Liver (tissue), 9 donors: Measurements from ENCODE around the gene CCNB1IP1. TPM values are rescaled to one million over a fixed set of nuclear protein-coding genes. Genes with fewer than 3 reads are reported as not detected.
"Not testable (repeated sequence)": the region's sequence is repeated elsewhere in the genome, so short reads cannot be mapped to it uniquely, and the experiment has no call there.

ENCODE experiments used
- DNase-seq: peaks from one replicate; pipeline ENCODE4 v3.0.0-alpha.2; 2017; ENCODE audit warnings: low spot score
- H3K27ac ChIP-seq, 2 donors: one replicate each; pipeline ENCODE4 v1.7.0; 2013; ENCODE audit warnings: inconsistent platforms in 2 of 2, low read length in 2 of 2, control low read depth in 1 of 2, low read depth in 1 of 2, mild to moderate bottlenecking in 1 of 2
- H3K27me3 ChIP-seq, 4 donors: one replicate each; pipeline versions ENCODE4 v1.6.1 to v1.7.0; 2013; ENCODE audit warnings: low read length in 3 of 4, inconsistent platforms in 1 of 4, mild to moderate bottlenecking in 1 of 4, moderate library complexity in 1 of 4; ENCODE audit not compliant: control insufficient read depth in 4 of 4, insufficient read depth in 4 of 4
- H3K36me3 ChIP-seq, 4 donors: one replicate each; pipeline versions ENCODE4 v1.6.1 to v1.7.0; 2013; ENCODE audit warnings: low read length in 3 of 4, mild to moderate bottlenecking in 3 of 4, low read depth in 1 of 4, moderate library complexity in 1 of 4; ENCODE audit not compliant: control insufficient read depth in 4 of 4, insufficient read depth in 3 of 4
- H3K4me1 ChIP-seq, 4 donors: one replicate each; pipeline versions ENCODE4 v1.6.1 to v1.7.0; 2013; ENCODE audit warnings: low read length in 3 of 4, mild to moderate bottlenecking in 3 of 4, moderate library complexity in 1 of 4; ENCODE audit not compliant: control insufficient read depth in 4 of 4, insufficient read depth in 4 of 4
- H3K4me3 ChIP-seq, 3 donors: one replicate each; pipeline versions ENCODE4 v1.6.1 to v1.7.0; 2013; ENCODE audit warnings: low read length in 3 of 3, control low read depth in 1 of 3, low read depth in 1 of 3, mild to moderate bottlenecking in 1 of 3
- H3K9ac ChIP-seq, 2 donors: one replicate each; pipeline ENCODE4 v1.7.0; 2013; ENCODE audit warnings: low read length in 2 of 2, mild to moderate bottlenecking in 2 of 2, moderate library complexity in 2 of 2, control low read depth in 1 of 2, low read depth in 1 of 2
- H3K9me3 ChIP-seq, 4 donors: one replicate each; pipeline versions ENCODE4 v1.6.1 to v1.7.0; 2013; ENCODE audit warnings: low read length in 3 of 4; ENCODE audit not compliant: control insufficient read depth in 4 of 4
- EGR1 ChIP-seq, 2 donors: IDR thresholded peaks; 2 replicates each; pipeline ENCODE4 v1.6.1; 2016 to 2018; ENCODE audit warnings: antibody characterized with exemption in 2 of 2, low read depth in 2 of 2
- FOXA1 ChIP-seq: IDR thresholded peaks from 2 replicates; pipeline ENCODE4 v1.6.1; 2016; ENCODE audit warnings: antibody characterized with exemption
- FOXA2 ChIP-seq: IDR thresholded peaks from 2 replicates; pipeline ENCODE4 v1.6.1; 2016; ENCODE audit warnings: antibody characterized with exemption
- GABPA ChIP-seq, 2 donors: IDR thresholded peaks in 1 of 2; conservative IDR thresholded peaks in 1 of 2; 2 replicates each; pipeline ENCODE4 v1.6.1; 2016; ENCODE audit warnings: antibody characterized with exemption in 2 of 2, mild to moderate bottlenecking in 1 of 2, moderate library complexity in 1 of 2
- HNF4A ChIP-seq, 2 donors: conservative IDR thresholded peaks; 2 replicates each; pipeline ENCODE4 v1.6.1; 2016; ENCODE audit warnings: antibody characterized with exemption in 2 of 2, mild to moderate bottlenecking in 2 of 2
- HNF4G ChIP-seq: IDR thresholded peaks from 2 replicates; pipeline ENCODE4 v1.6.1; 2016; ENCODE audit warnings: antibody characterized with exemption
- JUND ChIP-seq, 2 donors: IDR thresholded peaks; 2 replicates each; pipeline ENCODE4 v1.6.1; 2016; ENCODE audit warnings: antibody characterized with exemption in 2 of 2
- RAD21 ChIP-seq, 2 donors: IDR thresholded peaks; 2 replicates each; pipeline ENCODE4 v1.6.1; 2016; ENCODE audit warnings: antibody characterized with exemption in 2 of 2, mild to moderate bottlenecking in 2 of 2
- RXRA ChIP-seq, 2 donors: IDR thresholded peaks; 2 replicates each; pipeline ENCODE4 v1.6.1; 2017 to 2018; ENCODE audit warnings: antibody characterized with exemption in 2 of 2, mild to moderate bottlenecking in 1 of 2
- SP1 ChIP-seq: IDR thresholded peaks from 2 replicates; pipeline ENCODE4 v1.6.1; 2018; ENCODE audit warnings: antibody characterized with exemption, mild to moderate bottlenecking
- YY1 ChIP-seq: IDR thresholded peaks from 2 replicates; pipeline ENCODE4 v1.6.1; 2016; ENCODE audit warnings: antibody characterized with exemption, mild to moderate bottlenecking
- WGBS: extraction: QIAGEN DNeasy Blood & Tissue Kit; methylation state at CpG from one replicate; pipeline ENCODE4 v1.1.7; 2013; 5-methylcytosine and 5-hydroxymethylcytosine counted together
- polyA plus RNA-seq, 2 donors: library from polyadenylated mRNA; stranded (reverse) in 1 of 2; unstranded in 1 of 2; fragments of 200-250 nt in 1 of 2; fragments of >200 nt in 1 of 2; fragmentation: Nextera tagmentation in 1 of 2; extraction: Ambion mirVana in 1 of 2; gene quantifications; one replicate each; pipeline versions ENCODE4 v1.2.1 to v1.2.3, GENCODE V29; 2013 to 2015
- total RNA-seq, 2 donors: library from RNA; depleted of rRNA; stranded (reverse); fragments of >200 nt; gene quantifications; one replicate each; pipeline ENCODE4 v1.2.3, GENCODE V29; 2014
- TF ChIP-seq, protein P1 (sequence below): IDR thresholded peaks from 2 replicates; pipeline ENCODE4 v1.6.1; 2016; ENCODE audit warnings: antibody characterized with exemption
- TF ChIP-seq, protein P2 (sequence below): IDR thresholded peaks from 2 replicates; pipeline ENCODE4 v1.6.1; 2016; ENCODE audit warnings: antibody characterized with exemption, mild to moderate bottlenecking
- TF ChIP-seq, protein P3 (sequence below): fragments of 150-350 bp; IDR thresholded peaks from 2 replicates; pipeline ENCODE4 v1.5.1; 2017; ENCODE audit warnings: improper control_type of control experiment, low read depth, low read length; ENCODE audit not compliant: missing input control
- TF ChIP-seq, protein P4 (sequence below): IDR thresholded peaks from 2 replicates; pipeline ENCODE4 v1.6.1; 2016; ENCODE audit warnings: antibody characterized with exemption
- donor health status: healthy.
- donor health status: healthy.
- donor health status: healthy.
- donor health status: healthy.
- donor health status: healthy.

Gene CCNB1IP1
- total and polyA plus RNA-seq, 4 donors = 14.5 to 31.0 (median 15.7) TPM

DNA sequence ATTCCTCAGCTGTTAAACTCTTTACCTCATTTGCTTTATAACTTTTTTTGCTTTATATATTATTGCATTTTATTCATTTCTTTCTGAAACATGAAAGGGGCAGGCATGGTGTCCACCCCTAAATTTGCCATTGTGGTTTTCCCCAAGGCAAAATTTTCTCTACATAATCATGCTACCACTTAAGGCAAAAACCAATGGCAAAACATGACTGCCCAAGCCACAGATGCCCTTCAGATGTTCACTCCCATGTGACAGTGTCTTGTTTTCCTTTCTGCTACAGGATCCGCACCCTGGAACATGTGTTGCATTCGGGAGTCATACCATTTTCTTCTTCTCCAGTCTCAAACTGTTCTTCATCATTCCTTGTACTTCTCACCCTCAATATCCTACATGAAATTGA, 55.7 kb downstream of the CCNB1IP1 start:
- DNase-seq = no peak
- no peaks in the 10 kb centered on the region for H3K4me1 ChIP-seq
- TF ChIP-seq GABPA (IDR thresholded peaks at IDR 0.05 in 1 of 2, conservative IDR thresholded peaks at IDR 0.05 in 1 of 2) (no peak), RXRA (IDR thresholded peaks at IDR 0.05) (no peak), HNF4G (no peak), SP1 (no peak), JUND (IDR thresholded peaks at IDR 0.05) (no peak), RAD21 (IDR thresholded peaks at IDR 0.05) (no peak), EGR1 (IDR thresholded peaks at IDR 0.05; ENCODE audit: low read depth in 2 of 2) (no peak), FOXA1 (no peak), HNF4A (conservative IDR thresholded peaks at IDR 0.05) (no peak), YY1 (no peak), FOXA2 (no peak)
- TF ChIP-seq, protein P1, sequence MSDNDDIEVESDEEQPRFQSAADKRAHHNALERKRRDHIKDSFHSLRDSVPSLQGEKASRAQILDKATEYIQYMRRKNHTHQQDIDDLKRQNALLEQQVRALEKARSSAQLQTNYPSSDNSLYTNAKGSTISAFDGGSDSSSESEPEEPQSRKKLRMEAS = no peak
- TF ChIP-seq, protein P2, sequence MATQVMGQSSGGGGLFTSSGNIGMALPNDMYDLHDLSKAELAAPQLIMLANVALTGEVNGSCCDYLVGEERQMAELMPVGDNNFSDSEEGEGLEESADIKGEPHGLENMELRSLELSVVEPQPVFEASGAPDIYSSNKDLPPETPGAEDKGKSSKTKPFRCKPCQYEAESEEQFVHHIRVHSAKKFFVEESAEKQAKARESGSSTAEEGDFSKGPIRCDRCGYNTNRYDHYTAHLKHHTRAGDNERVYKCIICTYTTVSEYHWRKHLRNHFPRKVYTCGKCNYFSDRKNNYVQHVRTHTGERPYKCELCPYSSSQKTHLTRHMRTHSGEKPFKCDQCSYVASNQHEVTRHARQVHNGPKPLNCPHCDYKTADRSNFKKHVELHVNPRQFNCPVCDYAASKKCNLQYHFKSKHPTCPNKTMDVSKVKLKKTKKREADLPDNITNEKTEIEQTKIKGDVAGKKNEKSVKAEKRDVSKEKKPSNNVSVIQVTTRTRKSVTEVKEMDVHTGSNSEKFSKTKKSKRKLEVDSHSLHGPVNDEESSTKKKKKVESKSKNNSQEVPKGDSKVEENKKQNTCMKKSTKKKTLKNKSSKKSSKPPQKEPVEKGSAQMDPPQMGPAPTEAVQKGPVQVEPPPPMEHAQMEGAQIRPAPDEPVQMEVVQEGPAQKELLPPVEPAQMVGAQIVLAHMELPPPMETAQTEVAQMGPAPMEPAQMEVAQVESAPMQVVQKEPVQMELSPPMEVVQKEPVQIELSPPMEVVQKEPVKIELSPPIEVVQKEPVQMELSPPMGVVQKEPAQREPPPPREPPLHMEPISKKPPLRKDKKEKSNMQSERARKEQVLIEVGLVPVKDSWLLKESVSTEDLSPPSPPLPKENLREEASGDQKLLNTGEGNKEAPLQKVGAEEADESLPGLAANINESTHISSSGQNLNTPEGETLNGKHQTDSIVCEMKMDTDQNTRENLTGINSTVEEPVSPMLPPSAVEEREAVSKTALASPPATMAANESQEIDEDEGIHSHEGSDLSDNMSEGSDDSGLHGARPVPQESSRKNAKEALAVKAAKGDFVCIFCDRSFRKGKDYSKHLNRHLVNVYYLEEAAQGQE = no peak
- TF ChIP-seq, protein P3, sequence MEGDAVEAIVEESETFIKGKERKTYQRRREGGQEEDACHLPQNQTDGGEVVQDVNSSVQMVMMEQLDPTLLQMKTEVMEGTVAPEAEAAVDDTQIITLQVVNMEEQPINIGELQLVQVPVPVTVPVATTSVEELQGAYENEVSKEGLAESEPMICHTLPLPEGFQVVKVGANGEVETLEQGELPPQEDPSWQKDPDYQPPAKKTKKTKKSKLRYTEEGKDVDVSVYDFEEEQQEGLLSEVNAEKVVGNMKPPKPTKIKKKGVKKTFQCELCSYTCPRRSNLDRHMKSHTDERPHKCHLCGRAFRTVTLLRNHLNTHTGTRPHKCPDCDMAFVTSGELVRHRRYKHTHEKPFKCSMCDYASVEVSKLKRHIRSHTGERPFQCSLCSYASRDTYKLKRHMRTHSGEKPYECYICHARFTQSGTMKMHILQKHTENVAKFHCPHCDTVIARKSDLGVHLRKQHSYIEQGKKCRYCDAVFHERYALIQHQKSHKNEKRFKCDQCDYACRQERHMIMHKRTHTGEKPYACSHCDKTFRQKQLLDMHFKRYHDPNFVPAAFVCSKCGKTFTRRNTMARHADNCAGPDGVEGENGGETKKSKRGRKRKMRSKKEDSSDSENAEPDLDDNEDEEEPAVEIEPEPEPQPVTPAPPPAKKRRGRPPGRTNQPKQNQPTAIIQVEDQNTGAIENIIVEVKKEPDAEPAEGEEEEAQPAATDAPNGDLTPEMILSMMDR = no peak
- TF ChIP-seq, protein P4, sequence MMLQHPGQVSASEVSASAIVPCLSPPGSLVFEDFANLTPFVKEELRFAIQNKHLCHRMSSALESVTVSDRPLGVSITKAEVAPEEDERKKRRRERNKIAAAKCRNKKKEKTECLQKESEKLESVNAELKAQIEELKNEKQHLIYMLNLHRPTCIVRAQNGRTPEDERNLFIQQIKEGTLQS = no peak
- H3K36me3 ChIP-seq = peaks cover 0 to 3% (median 0%) of the 10 kb centered on the region in 4 donors
- H3K9me3 ChIP-seq = peaks cover 0 to 4% (median 0%) of the 10 kb centered on the region in 4 donors
- WGBS = 97% methylated on average over 2 of the region's 2 CpGs
- H3K9ac ChIP-seq = no peak overlapping the region
- no peaks in the 10 kb centered on the region for H3K27me3 ChIP-seq
- no peak overlapping the region for H3K4me3 ChIP-seq
- H3K27ac ChIP-seq = no peak overlapping the region

DNA sequence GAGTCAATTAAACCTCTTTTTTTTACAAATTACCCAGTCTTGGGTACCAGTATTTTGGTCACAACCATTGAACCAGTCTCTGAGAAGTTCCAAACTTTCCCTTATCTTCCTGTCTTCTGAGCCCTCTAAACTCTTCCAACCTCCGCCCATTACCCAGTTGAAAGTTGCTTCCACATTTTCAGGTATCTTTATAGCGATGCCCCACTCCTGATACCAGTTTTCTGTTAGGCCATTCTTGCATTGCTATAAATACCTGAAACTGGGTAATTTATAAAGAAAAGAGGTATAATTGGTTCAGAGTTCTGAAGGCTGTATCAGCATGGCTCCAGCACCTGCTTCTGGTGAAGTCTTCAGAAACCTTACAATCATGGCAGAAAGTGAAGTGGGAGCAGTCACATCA, 59.0 kb downstream of the CCNB1IP1 start:
- Histone ChIP-seq H3K27me3 (no peaks in the 10 kb centered on the region), H3K4me3 (no peak overlapping the region), H3K9ac (no peak overlapping the region), H3K4me1 (no peaks in the 10 kb centered on the region), H3K9me3 (peaks cover 0 to 4% (median 0%) of the 10 kb centered on the region in 4 donors), H3K36me3 (peaks cover 0 to 3% (median 0%) of the 10 kb centered on the region in 4 donors), H3K27ac (no peak overlapping the region)
- DNase-seq = no peak
- TF ChIP-seq JUND (IDR thresholded peaks at IDR 0.05) = no peak
- TF ChIP-seq HNF4A (conservative IDR thresholded peaks at IDR 0.05) = no peak
- TF ChIP-seq, protein P3 = no peak
- TF ChIP-seq, protein P2 = no peak
- no peak for TF ChIP-seq RAD21 (IDR thresholded peaks at IDR 0.05)
- TF ChIP-seq RXRA (IDR thresholded peaks at IDR 0.05) = no peak
- no peak for TF ChIP-seq SP1
- TF ChIP-seq GABPA (IDR thresholded peaks at IDR 0.05 in 1 of 2, conservative IDR thresholded peaks at IDR 0.05 in 1 of 2) = no peak
- 98% methylated on average over 2 of the region's 2 CpGs for WGBS

DNA sequence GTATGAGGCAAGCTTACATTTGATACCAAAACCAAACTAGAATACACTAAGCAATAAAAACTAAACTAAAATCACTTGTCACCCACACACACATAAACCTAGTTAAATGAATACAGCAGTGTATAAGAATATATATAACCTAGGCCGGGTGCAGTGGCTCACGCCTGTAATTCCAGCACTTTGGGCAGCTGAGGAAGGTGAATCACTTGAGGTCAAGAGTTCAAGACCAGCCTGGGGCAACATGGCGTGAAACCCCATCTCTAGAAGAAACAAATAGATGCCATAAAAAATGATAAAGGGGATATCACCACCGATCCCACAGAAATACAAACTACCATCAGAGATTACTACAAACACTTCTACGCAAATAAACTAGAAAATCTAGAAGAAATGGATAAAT, 68.7 kb downstream of the CCNB1IP1 start:
- H3K27me3 ChIP-seq = not testable (repeated sequence)
- WGBS = 97% methylated on average over 5 of the region's 5 CpGs

More for the DNA sequence above, 68.7 kb downstream of the CCNB1IP1 start:
- not testable (repeated sequence) for H3K4me3 ChIP-seq, H3K36me3 ChIP-seq, DNase-seq, H3K9ac ChIP-seq, H3K27ac ChIP-seq, H3K9me3 ChIP-seq, H3K4me1 ChIP-seq
